Thoracic aorta (tissue), 2 donors: ENCODE data around the gene RAB42. TPM values are rescaled to one million over a fixed set of nuclear protein-coding genes. Genes with fewer than 3 reads are reported as not detected.

Source experiments
- ATAC-seq: fragments of 150-250 bp; one replicate; pipeline ENCODE4 v1.8.0; 2017; ENCODE audit warnings: low read depth; ENCODE audit not compliant: insufficient number of reproducible peaks, low FRiP score
- DNase-seq: peaks from one replicate; pipeline ENCODE4 v3.0.0-alpha.2; 2020; ENCODE audit warnings: low spot score
- H3K27ac ChIP-seq, 2 donors: fragments of 200-600 bp; sonication (generic); 1 replicate in 1 of 2; 2 replicates in 1 of 2; pipeline ENCODE4 v1.5.1; 2016; ENCODE audit warnings: mild to moderate bottlenecking in 2 of 2, moderate library complexity in 2 of 2
- H3K27me3 ChIP-seq: fragments of 200-600 bp; sonication (generic); replicated peaks from 2 replicates; pipeline ENCODE4 v1.6.0; 2016; ENCODE audit warnings: mild to moderate bottlenecking; ENCODE audit not compliant: insufficient read depth
- H3K36me3 ChIP-seq: fragments of 200-600 bp; sonication (generic); one replicate; pipeline ENCODE4 v1.5.1; 2016
- H3K4me1 ChIP-seq, 2 donors: fragments of 200-600 bp; sonication (generic); 1 replicate in 1 of 2; 2 replicates in 1 of 2; pipeline versions ENCODE4 v1.5.1 to v1.6.0; 2016; ENCODE audit warnings: low read depth in 2 of 2, mild to moderate bottlenecking in 1 of 2; ENCODE audit not compliant: control insufficient read depth in 1 of 2
- H3K4me3 ChIP-seq: fragments of 200-600 bp; sonication (generic); 2 replicates; pipeline ENCODE4 v1.5.1; 2016; ENCODE audit warnings: mild to moderate bottlenecking
- H3K9me3 ChIP-seq: fragments of 200-600 bp; sonication (generic); 2 replicates; pipeline ENCODE4 v1.5.1; 2016
- total RNA-seq, 2 donors: library from RNA; depleted of rRNA; stranded (reverse); fragments of >200 nt; gene quantifications; one replicate each; pipeline versions ENCODE4 v1.1.0 to v1.2.3, GENCODE V29; 2016
- TF ChIP-seq, protein P1 (sequence below): fragments of 200-600 bp; sonication (generic); IDR thresholded peaks from one replicate; pipeline ENCODE4 v1.5.1; 2019; ENCODE audit warnings: antibody characterized with exemption

RAB42 gene
- total RNA-seq, 2 donors from 2014 or later, result 0.95 to 1.6 TPM

DNA sequence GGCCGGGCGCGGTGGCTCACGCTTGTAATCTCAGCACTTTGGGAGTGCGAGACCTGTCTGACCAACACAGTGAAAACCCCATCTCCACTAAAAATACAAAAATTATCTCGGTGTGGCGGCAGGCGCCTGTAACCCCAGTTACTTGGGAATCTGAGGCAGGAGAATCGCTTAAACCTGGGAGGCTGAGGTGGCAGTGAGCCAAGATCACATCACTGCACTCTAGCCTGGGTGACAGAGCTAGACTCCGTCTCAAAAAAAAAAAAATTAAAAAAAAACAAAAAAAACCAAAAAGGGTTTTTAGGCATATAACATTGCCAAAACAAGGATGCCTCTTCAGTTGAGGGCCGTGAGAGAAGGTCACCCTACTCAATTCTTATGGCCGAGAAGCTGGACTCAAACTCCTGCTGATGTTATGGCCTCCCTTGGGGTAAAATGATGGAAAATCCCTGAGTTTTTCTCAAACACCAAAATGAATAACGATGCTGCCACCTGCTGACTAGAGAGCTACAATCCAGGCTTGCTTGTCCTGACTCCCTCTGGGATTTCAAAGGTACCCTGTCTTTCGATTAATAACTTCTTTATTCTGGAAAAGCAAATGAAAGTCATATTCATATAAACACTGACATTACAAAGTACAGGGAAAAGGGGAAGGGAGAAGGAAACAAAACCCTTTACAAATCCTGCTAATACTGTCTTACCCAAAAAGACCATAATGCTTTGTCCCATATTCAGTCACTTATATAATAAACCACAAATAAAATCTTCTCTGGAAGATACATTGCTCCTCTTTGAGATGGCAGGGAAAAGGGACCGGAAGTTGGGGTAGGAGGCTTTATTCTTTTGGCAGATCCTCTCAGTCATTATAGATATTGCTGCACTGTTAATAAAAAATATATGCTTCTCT, 10.7 kb downstream of the RAB42 start:
- no peak overlapping the region for H3K4me3 ChIP-seq
- DNase-seq (no peak), ATAC-seq (peak; percentile 56)
- H3K27me3 ChIP-seq, result no peaks in the 10 kb centered on the region
- peak overlapping the region; percentile 10 to 48 for H3K27ac ChIP-seq
- H3K4me1 ChIP-seq, result peaks cover 3 to 15% of the 10 kb centered on the region in 2 donors
- H3K36me3 ChIP-seq, result peaks cover 37% of the 10 kb centered on the region
- TF ChIP-seq, protein P1, sequence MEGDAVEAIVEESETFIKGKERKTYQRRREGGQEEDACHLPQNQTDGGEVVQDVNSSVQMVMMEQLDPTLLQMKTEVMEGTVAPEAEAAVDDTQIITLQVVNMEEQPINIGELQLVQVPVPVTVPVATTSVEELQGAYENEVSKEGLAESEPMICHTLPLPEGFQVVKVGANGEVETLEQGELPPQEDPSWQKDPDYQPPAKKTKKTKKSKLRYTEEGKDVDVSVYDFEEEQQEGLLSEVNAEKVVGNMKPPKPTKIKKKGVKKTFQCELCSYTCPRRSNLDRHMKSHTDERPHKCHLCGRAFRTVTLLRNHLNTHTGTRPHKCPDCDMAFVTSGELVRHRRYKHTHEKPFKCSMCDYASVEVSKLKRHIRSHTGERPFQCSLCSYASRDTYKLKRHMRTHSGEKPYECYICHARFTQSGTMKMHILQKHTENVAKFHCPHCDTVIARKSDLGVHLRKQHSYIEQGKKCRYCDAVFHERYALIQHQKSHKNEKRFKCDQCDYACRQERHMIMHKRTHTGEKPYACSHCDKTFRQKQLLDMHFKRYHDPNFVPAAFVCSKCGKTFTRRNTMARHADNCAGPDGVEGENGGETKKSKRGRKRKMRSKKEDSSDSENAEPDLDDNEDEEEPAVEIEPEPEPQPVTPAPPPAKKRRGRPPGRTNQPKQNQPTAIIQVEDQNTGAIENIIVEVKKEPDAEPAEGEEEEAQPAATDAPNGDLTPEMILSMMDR, result peak; percentile 54
- H3K9me3 ChIP-seq, result no peaks in the 10 kb centered on the region

DNA sequence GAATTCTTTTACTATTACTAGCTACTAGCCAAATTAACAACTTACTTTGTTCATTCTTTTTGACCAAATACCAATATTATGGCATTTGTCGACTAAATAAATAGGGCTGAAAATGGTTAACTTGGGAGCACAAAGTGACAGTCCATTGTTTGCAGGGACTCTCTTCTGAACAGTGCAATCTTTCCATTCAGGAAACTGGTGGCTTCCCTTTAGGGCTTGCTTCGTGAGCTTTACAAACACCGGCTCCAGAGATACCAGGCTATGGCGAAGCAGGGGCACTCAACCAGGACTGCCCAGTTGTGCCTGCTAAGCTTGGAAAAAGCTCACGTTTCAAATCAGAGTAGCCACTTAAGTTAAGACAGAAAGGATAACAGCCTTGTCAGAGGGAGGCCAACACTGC, 12.3 kb downstream of the RAB42 start:
- TF ChIP-seq, protein P1, result no peak
- Histone ChIP-seq H3K4me3 (no peak overlapping the region), H3K36me3 (peaks cover 41% of the 10 kb centered on the region)

DNA sequence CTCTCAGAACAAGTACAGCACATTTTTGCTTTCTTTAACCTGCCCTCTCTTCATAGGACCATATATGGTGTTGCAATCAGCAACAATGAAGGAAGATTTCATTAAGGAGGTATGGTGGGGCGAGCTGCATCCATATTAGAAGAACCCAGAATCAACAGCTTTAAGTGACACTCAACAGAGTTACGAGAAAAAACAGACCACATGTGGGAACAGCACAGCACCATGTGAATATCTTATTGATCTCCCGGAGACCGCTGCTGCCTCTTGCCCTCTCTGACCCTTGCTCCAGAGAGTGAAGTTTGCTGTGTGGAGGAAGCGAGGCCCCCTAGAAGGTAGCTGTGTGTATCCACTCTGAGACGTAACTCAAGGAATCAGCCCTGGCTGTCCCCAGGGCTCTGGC, 12.9 kb downstream of the RAB42 start:
- ATAC-seq, result no peak
- Histone ChIP-seq H3K36me3 (peaks cover 41% of the 10 kb centered on the region), H3K9me3 (no peaks in the 10 kb centered on the region), H3K27ac (no peak overlapping the region), H3K27me3 (no peaks in the 10 kb centered on the region), H3K4me3 (no peak overlapping the region), H3K4me1 (peaks cover 3 to 15% of the 10 kb centered on the region in 2 donors)
- TF ChIP-seq, protein P1, result no peak
- DNase-seq, result no peak

More for the DNA sequence above, 12.3 kb downstream of the RAB42 start:
- Histone ChIP-seq H3K4me1 (peaks cover 3 to 15% of the 10 kb centered on the region in 2 donors), H3K27me3 (no peaks in the 10 kb centered on the region), H3K27ac (no peak overlapping the region), H3K9me3 (no peaks in the 10 kb centered on the region)
- ATAC-seq (no peak), DNase-seq (no peak)

DNA sequence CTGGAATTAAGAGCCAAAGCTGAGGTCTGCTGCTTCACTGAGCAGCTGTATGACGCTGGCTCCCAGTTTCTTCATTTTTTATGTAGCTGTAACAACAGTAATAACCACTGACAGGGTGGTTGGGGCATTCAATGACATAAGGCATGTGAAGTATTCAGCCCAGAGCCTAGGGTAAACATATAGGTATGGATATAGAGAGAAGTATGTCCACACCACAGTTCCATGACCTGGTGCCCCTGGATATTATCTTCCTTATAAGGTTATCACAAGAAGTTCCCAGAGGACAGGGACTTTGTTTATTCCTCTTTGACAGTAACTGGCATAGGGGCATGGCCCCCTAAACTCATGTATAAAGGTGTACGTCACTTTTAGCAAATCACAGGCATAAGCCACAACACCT, 14.7 kb downstream of the RAB42 start:
- ATAC-seq, result no peak
- no peak overlapping the region for H3K4me3 ChIP-seq
- no peaks in the 10 kb centered on the region for H3K9me3 ChIP-seq
- H3K27ac ChIP-seq, result no peak overlapping the region
- peaks cover 3 to 8% of the 10 kb centered on the region in 2 donors for H3K4me1 ChIP-seq
- no peak for DNase-seq
- H3K27me3 ChIP-seq, result no peaks in the 10 kb centered on the region
- peaks cover 47% of the 10 kb centered on the region for H3K36me3 ChIP-seq
- TF ChIP-seq, protein P1, result no peak

DNA sequence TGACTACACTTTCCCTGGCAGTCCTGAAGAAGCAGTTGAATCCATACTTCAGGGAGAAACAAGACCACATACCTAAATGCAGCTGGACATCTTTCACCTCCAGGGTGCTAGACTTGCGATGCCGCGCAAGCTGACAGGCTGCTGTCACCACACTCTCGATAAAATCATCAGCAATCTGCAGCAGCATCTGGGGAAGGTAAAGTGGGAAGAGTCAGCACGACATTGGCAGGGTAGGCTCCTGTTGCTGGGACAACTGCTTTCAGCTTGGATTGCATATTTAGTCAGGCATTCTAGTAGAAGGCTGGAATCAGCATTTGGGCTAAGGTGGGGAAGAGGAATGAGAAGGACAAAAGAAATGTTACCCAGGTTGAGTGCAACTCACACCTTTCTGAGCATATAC, 21.1 kb downstream of the RAB42 start:
- Histone ChIP-seq H3K36me3 (peaks cover 50% of the 10 kb centered on the region), H3K4me1 (no peaks in the 10 kb centered on the region), H3K9me3 (no peaks in the 10 kb centered on the region), H3K27ac (no peak overlapping the region), H3K27me3 (no peaks in the 10 kb centered on the region), H3K4me3 (no peak overlapping the region)
- DNase-seq (no peak), ATAC-seq (no peak)
- TF ChIP-seq, protein P1, result no peak
